H9 (cell line): ENCODE measurements around the gene DEK. TPM values are rescaled to one million over a fixed set of nuclear protein-coding genes. Genes with fewer than 3 reads are reported as not detected.

ENCODE experiments used
- DNase-seq: peaks from one replicate; pipeline ENCODE4 v3.0.0-alpha.2; 2017
- H2AFZ ChIP-seq: one replicate; pipeline ENCODE4 v1.6.1; 2013; ENCODE audit warnings: mild to moderate bottlenecking, low read length, control low read depth, moderate library complexity
- H2AK5ac ChIP-seq: 2 replicates; pipeline ENCODE4 v1.6.1; 2013; ENCODE audit warnings: low read length, control low read depth, mixed read lengths; ENCODE audit not compliant: insufficient read length
- H2BK120ac ChIP-seq: one replicate; pipeline ENCODE4 v1.6.1; 2013; ENCODE audit warnings: low read depth, mild to moderate bottlenecking, low read length, control low read depth, inconsistent platforms; ENCODE audit not compliant: poor library complexity, severe bottlenecking
- H2BK12ac ChIP-seq: 2 replicates; pipeline ENCODE4 v1.6.1; 2013; ENCODE audit warnings: low read length, control low read depth, mixed read lengths, low read depth; ENCODE audit not compliant: insufficient read length
- H2BK15ac ChIP-seq: 2 replicates; pipeline ENCODE4 v1.6.1; 2013; ENCODE audit warnings: low read depth, low read length, control low read depth
- H2BK20ac ChIP-seq: one replicate; pipeline ENCODE4 v1.6.1; 2013; ENCODE audit warnings: low read depth, mild to moderate bottlenecking, low read length, control low read depth, inconsistent platforms; ENCODE audit not compliant: poor library complexity, severe bottlenecking
- H2BK5ac ChIP-seq: 2 replicates; pipeline ENCODE4 v1.6.1; 2013; ENCODE audit warnings: low read length, control low read depth, mixed read lengths; ENCODE audit not compliant: insufficient read length
- H3K14ac ChIP-seq: 2 replicates; pipeline ENCODE4 v1.6.1; 2013; ENCODE audit warnings: low read length, control low read depth; ENCODE audit not compliant: insufficient read depth
- H3K18ac ChIP-seq: 2 replicates; pipeline ENCODE4 v1.6.1; 2013; ENCODE audit warnings: low read depth, mild to moderate bottlenecking, mixed read lengths, low read length, control low read depth; ENCODE audit not compliant: insufficient read length
- H3K23ac ChIP-seq: 2 replicates; pipeline ENCODE4 v1.6.1; 2013; ENCODE audit warnings: low read length, control low read depth, mixed read lengths, low read depth; ENCODE audit not compliant: insufficient read length
- H3K23me2 ChIP-seq: 2 replicates; pipeline ENCODE4 v1.6.1; 2013; ENCODE audit warnings: low read depth, mild to moderate bottlenecking, mixed read lengths, low read length, control low read depth; ENCODE audit not compliant: insufficient read length, poor library complexity, severe bottlenecking
- H3K27ac ChIP-seq: 2 replicates; pipeline ENCODE4 v1.5.1; 2013; ENCODE audit warnings: low read length, control low read depth, mixed read lengths, low read depth; ENCODE audit not compliant: insufficient read length
- H3K27me3 ChIP-seq: 2 replicates; pipeline ENCODE4 v1.6.1; 2013; ENCODE audit warnings: low read length, control low read depth, inconsistent platforms; ENCODE audit not compliant: insufficient read depth
- H3K4ac ChIP-seq: 2 replicates; pipeline ENCODE4 v1.6.1; 2013; ENCODE audit warnings: low read depth, mild to moderate bottlenecking, control low read depth, inconsistent platforms, low read length, moderate library complexity
- H3K4me1 ChIP-seq: 2 replicates; pipeline ENCODE4 v1.6.1; 2013; ENCODE audit warnings: low read length, control low read depth, inconsistent platforms; ENCODE audit not compliant: insufficient read depth
- H3K4me2 ChIP-seq: 2 replicates; pipeline ENCODE4 v1.6.1; 2013; ENCODE audit warnings: low read length, control low read depth, mixed read lengths; ENCODE audit not compliant: insufficient read length, insufficient read depth
- H3K56ac ChIP-seq: 2 replicates; pipeline ENCODE4 v1.6.1; 2013; ENCODE audit warnings: low read depth, mild to moderate bottlenecking, mixed read lengths, low read length, control low read depth; ENCODE audit not compliant: insufficient read length
- H3K79me1 ChIP-seq: 2 replicates; pipeline ENCODE4 v1.6.1; 2013; ENCODE audit warnings: low read depth, mild to moderate bottlenecking, moderate library complexity, low read length, control low read depth, inconsistent platforms; ENCODE audit not compliant: insufficient read depth, poor library complexity, severe bottlenecking
- H3K79me2 ChIP-seq: 2 replicates; pipeline ENCODE4 v1.6.1; 2013; ENCODE audit warnings: low read length, control low read depth, inconsistent platforms; ENCODE audit not compliant: insufficient read depth
- H3K9ac ChIP-seq: 2 replicates; pipeline ENCODE4 v1.6.1; 2013; ENCODE audit warnings: low read length, control low read depth, mixed read lengths; ENCODE audit not compliant: insufficient read length; ENCODE audit errors: extremely low read depth
- H3K9me3 ChIP-seq: one replicate; pipeline ENCODE4 v1.6.1; 2013; ENCODE audit warnings: low read depth, low read length, inconsistent platforms; ENCODE audit not compliant: control insufficient read depth
- H3T11ph ChIP-seq: one replicate; pipeline ENCODE4 v1.6.1; 2013; ENCODE audit warnings: mild to moderate bottlenecking, low read length, control low read depth, inconsistent platforms
- H4K20me1 ChIP-seq: one replicate; pipeline ENCODE4 v1.6.1; 2013; ENCODE audit not compliant: control insufficient read depth, insufficient read length, insufficient read depth
- H4K5ac ChIP-seq: 2 replicates; pipeline ENCODE4 v1.6.1; 2013; ENCODE audit warnings: low read depth, mild to moderate bottlenecking, mixed read lengths, low read length, control low read depth; ENCODE audit not compliant: insufficient read length
- H4K8ac ChIP-seq: replicated peaks from 2 replicates; pipeline ENCODE4 v1.6.1; 2013; ENCODE audit warnings: low read length, control low read depth, mixed read lengths, low read depth; ENCODE audit not compliant: insufficient read length
- H4K91ac ChIP-seq: 2 replicates; pipeline ENCODE4 v1.6.1; 2013; ENCODE audit warnings: low read depth, mild to moderate bottlenecking, moderate library complexity, mixed read lengths, low read length, control low read depth; ENCODE audit not compliant: insufficient read length
- H3K27ac Mint-ChIP-seq, 3 experiments: 2 replicates in 2 of 3; 3 replicates in 1 of 3; pipeline ENCODE4 v1.8.0; 2020 to 2021; ENCODE audit warnings: mixed read lengths in 3 of 3, mild to moderate bottlenecking in 1 of 3, moderate library complexity in 1 of 3
- H3K27me3 Mint-ChIP-seq: 2 replicates; pipeline ENCODE4 v1.8.0; 2021; ENCODE audit warnings: low read depth, mild to moderate bottlenecking, moderate library complexity, mixed read lengths
- H3K36me3 Mint-ChIP-seq, 3 experiments: 2 replicates in 2 of 3; 3 replicates in 1 of 3; pipeline ENCODE4 v1.8.0; 2020 to 2021; ENCODE audit warnings: low read depth in 3 of 3, mixed read lengths in 3 of 3; ENCODE audit not compliant: insufficient read depth in 1 of 3
- H3K4me1 Mint-ChIP-seq, 2 experiments: 2 replicates each; pipeline ENCODE4 v1.8.0; 2020; ENCODE audit warnings: mixed read lengths in 2 of 2
- H3K4me3 Mint-ChIP-seq, 2 experiments: 2 replicates in 1 of 2; 3 replicates in 1 of 2; pipeline ENCODE4 v1.8.0; 2020 to 2021; ENCODE audit warnings: mild to moderate bottlenecking in 2 of 2, mixed read lengths in 2 of 2, moderate library complexity in 1 of 2
- H3K9me3 Mint-ChIP-seq, 2 experiments: 2 replicates in 1 of 2; 3 replicates in 1 of 2; pipeline ENCODE4 v1.8.0; 2020; ENCODE audit warnings: mild to moderate bottlenecking in 2 of 2, mixed read lengths in 2 of 2, moderate library complexity in 1 of 2
- WGBS: extraction: QIAGEN DNeasy Blood & Tissue Kit; methylation state at CpG from one replicate; pipeline ENCODE4 v1.1.7; 2013; ENCODE audit warnings: missing lambda C conversion rate, low lambda C conversion rate, mixed read lengths; ENCODE audit not compliant: insufficient read length; ENCODE audit errors: extremely low coverage; 5-methylcytosine and 5-hydroxymethylcytosine counted together
- total RNA-seq: library from RNA; stranded (reverse); gene quantifications from 2 replicates; pipeline ENCODE4 v1.2.1, GENCODE V29; 2021
- TF ChIP-seq, protein P1 (sequence below): fragments of 200-600 bp; sonication (generic); conservative IDR thresholded peaks from 3 replicates; pipeline ENCODE4 v1.8.0; 2021; ENCODE audit warnings: antibody characterized with exemption, mild to moderate bottlenecking

DEK gene
- total RNA-seq, 1 experiment from 2014 or later = 217 TPM

DNA sequence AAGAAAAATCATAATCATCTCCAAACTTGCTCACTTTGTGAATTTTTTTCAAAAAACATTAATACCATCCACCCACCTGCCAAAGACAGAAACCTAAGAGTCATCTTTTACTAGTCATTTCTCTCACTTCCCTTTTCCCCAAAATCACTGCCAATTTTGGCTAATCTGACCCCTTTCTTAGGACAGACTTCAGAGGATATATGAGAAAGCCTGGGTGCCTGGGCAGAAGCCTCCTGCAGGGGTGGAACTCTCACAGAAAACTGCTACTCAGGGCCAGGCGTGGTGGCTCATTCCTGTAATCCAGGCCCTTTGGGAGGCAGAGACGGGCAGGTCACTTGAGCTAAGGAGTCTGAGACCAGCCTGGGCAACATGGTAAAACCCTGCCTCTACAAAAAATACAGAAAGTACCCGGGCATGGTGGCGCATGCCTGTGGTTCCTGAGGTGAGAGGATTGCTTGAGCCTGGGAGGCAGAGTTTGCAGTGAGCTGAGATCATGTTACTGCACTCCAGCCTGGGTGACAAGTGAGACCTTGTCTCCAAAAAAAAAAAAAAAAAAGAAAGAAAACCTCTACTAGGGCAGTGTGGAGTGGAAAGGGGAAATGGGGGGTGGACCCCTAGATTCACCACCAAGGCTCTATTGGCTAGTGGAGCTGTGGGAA is 3.8 kb downstream of the DEK start:
- Histone ChIP-seq H3K9ac (peak overlapping the region; percentile 51), H3K9me3 (no peaks in the 10 kb centered on the region), H2BK120ac (no peak overlapping the region), H3T11ph (no peak overlapping the region), H3K4me1 (peaks cover 7% of the 10 kb centered on the region; the same call in 1 of the 2 replicates), H3K27ac (no peak overlapping the region), H4K20me1 (no peaks in the 10 kb centered on the region), H3K79me2 (peaks cover 53% of the 10 kb centered on the region), H3K23me2 (peaks cover 15% of the 10 kb centered on the region), H3K27me3 (no peaks in the 10 kb centered on the region), H3K56ac (no peak overlapping the region), H2AFZ (no peak overlapping the region), H2BK15ac (0 out of 2 replicates have a peak overlapping the region, but pooled peaks have one; percentile 68), H3K79me1 (peaks cover 4% of the 10 kb centered on the region), H3K4me2 (peak overlapping the region; percentile 14), H3K14ac (no peak overlapping the region), H4K5ac (no peak overlapping the region), H2BK20ac (no peak overlapping the region), H2BK12ac (no peak overlapping the region), H4K91ac (no peak overlapping the region), H2BK5ac (no peak overlapping the region), H4K8ac (no peak overlapping the region), H2AK5ac (no peak overlapping the region), H3K4ac (no peak overlapping the region), H3K23ac (no peak overlapping the region), H3K18ac (no peak overlapping the region)
- WGBS = no CpG with 5 or more reads among the region's 4 CpGs
- Mint-ChIP-seq H3K27ac (peak overlapping the region; percentile 17 to 62 (median 56); a peak in 5 of 7 replicates), H3K27me3 (no peaks in the 10 kb centered on the region), H3K4me1 (peaks cover 36 to 45% of the 10 kb centered on the region in 2 experiments), H3K36me3 (peaks cover 63 to 80% (median 73%) of the 10 kb centered on the region in 3 experiments), H3K4me3 (peak overlapping the region; percentile 88 to 92), H3K9me3 (peaks cover 0 to 3% of the 10 kb centered on the region in 2 experiments; a peak in 3 of 5 replicates)
- DNase-seq = no peak
- TF ChIP-seq, protein P1, sequence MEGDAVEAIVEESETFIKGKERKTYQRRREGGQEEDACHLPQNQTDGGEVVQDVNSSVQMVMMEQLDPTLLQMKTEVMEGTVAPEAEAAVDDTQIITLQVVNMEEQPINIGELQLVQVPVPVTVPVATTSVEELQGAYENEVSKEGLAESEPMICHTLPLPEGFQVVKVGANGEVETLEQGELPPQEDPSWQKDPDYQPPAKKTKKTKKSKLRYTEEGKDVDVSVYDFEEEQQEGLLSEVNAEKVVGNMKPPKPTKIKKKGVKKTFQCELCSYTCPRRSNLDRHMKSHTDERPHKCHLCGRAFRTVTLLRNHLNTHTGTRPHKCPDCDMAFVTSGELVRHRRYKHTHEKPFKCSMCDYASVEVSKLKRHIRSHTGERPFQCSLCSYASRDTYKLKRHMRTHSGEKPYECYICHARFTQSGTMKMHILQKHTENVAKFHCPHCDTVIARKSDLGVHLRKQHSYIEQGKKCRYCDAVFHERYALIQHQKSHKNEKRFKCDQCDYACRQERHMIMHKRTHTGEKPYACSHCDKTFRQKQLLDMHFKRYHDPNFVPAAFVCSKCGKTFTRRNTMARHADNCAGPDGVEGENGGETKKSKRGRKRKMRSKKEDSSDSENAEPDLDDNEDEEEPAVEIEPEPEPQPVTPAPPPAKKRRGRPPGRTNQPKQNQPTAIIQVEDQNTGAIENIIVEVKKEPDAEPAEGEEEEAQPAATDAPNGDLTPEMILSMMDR = no peak
